ENCODE data around the gene SPACDR. TPM values are rescaled to one million over a fixed set of nuclear protein-coding genes. Genes with fewer than 3 reads are reported as not detected.
"Not testable (repeated sequence)": the region's sequence is repeated elsewhere in the genome, so short reads cannot be mapped to it uniquely, and the experiment has no call there.

The SPACDR gene
- 1 to 10 TPM; 5.4 to 5.6 TPM for total RNA-seq

- no peaks in the 10 kb centered on the region for H3K9me3 Mint-ChIP-seq
- ATAC-seq (replicated peaks in 1 of 2): no peak
- no peaks in the 10 kb centered on the region for H3K27me3 Mint-ChIP-seq (ENCODE audit: low read depth)
- no peak for DNase-seq
- H3K4me1 Mint-ChIP-seq (ENCODE audit: low read depth): no peaks in the 10 kb centered on the region
- H3K4me3 Mint-ChIP-seq: no peak within 1 kb of the TSS
- peaks cover 3 to 6% of the 10 kb centered on the region in 2 donors for H3K36me3 Mint-ChIP-seq (ENCODE audit: insufficient read depth in 2 of 2)
- no peak within 1 kb of the TSS for H3K27ac Mint-ChIP-seq
Observed at GRCh38 chr7:100464210-100464660, at the start of gene SPACDR. TSS of gene SPACDR (minus strand) at chr7:100464260. CDS start at chr7:100464025, 235 bp downstream.

GRCh38 chr7:100513212-100513810 is 49.3 kb upstream of the SPACDR start:
- ATAC-seq (replicated peaks in 1 of 2): no peak
- Mint-ChIP-seq H3K27me3 (ENCODE audit: low read depth) (no peaks in the 10 kb centered on the region), H3K36me3 (ENCODE audit: insufficient read depth in 2 of 2) (no peaks in the 10 kb centered on the region), H3K4me1 (ENCODE audit: low read depth) (peaks cover 20% of the 10 kb centered on the region), H3K27ac (no peak overlapping the region), H3K9me3 (no peaks in the 10 kb centered on the region), H3K4me3 (no peak overlapping the region)
- no peak for DNase-seq

GRCh38 chr7:100510437-100511239 is 46.6 kb upstream of the SPACDR start:
- H3K4me1 Mint-ChIP-seq (ENCODE audit: low read depth): peaks cover 9% of the 10 kb centered on the region
- ATAC-seq (replicated peaks in 1 of 2): no peak
- H3K27me3 Mint-ChIP-seq (ENCODE audit: low read depth): no peaks in the 10 kb centered on the region
- no peaks in the 10 kb centered on the region for H3K9me3 Mint-ChIP-seq
- no peak for DNase-seq
- no peaks in the 10 kb centered on the region for H3K36me3 Mint-ChIP-seq (ENCODE audit: insufficient read depth in 2 of 2)
- no peak overlapping the region for H3K4me3 Mint-ChIP-seq
- H3K27ac Mint-ChIP-seq: no peak overlapping the region

GRCh38 chr7:100509231-100509630 is 45.2 kb upstream of the SPACDR start:
- Mint-ChIP-seq H3K4me3 (no peak overlapping the region), H3K9me3 (no peaks in the 10 kb centered on the region)

GRCh38 chr7:100506356-100506923 is 42.4 kb upstream of the SPACDR start:
- H3K27ac Mint-ChIP-seq: no peak overlapping the region
- no peaks in the 10 kb centered on the region for H3K27me3 Mint-ChIP-seq (ENCODE audit: low read depth)
- H3K4me3 Mint-ChIP-seq: no peak overlapping the region
- ATAC-seq (replicated peaks in 1 of 2): no peak
- DNase-seq: no peak
- no peaks in the 10 kb centered on the region for H3K36me3 Mint-ChIP-seq (ENCODE audit: insufficient read depth in 2 of 2)
- no peaks in the 10 kb centered on the region for H3K9me3 Mint-ChIP-seq
- no peaks in the 10 kb centered on the region for H3K4me1 Mint-ChIP-seq (ENCODE audit: low read depth)

More at GRCh38 chr7:100509231-100509630, 45.2 kb upstream of the SPACDR start:
- no peak overlapping the region for H3K27ac Mint-ChIP-seq
- no peaks in the 10 kb centered on the region for H3K27me3 Mint-ChIP-seq (ENCODE audit: low read depth)
- DNase-seq (no peak), ATAC-seq (replicated peaks in 1 of 2) (no peak)
- H3K4me1 Mint-ChIP-seq (ENCODE audit: low read depth): no peaks in the 10 kb centered on the region
- no peaks in the 10 kb centered on the region for H3K36me3 Mint-ChIP-seq (ENCODE audit: insufficient read depth in 2 of 2)

GRCh38 chr7:100504887-100505611 is 41.0 kb upstream of the SPACDR start:
- Mint-ChIP-seq H3K4me1 (ENCODE audit: low read depth) (no peaks in the 10 kb centered on the region), H3K27ac (no peak overlapping the region), H3K36me3 (ENCODE audit: insufficient read depth in 2 of 2) (no peaks in the 10 kb centered on the region), H3K9me3 (no peaks in the 10 kb centered on the region), H3K4me3 (no peak overlapping the region), H3K27me3 (ENCODE audit: low read depth) (no peaks in the 10 kb centered on the region)
- ATAC-seq (replicated peaks in 1 of 2): no peak
- DNase-seq: no peak

- DNase-seq; H3K9me3 Mint-ChIP-seq; H3K36me3 Mint-ChIP-seq (ENCODE audit: insufficient read depth in 2 of 2); H3K27ac Mint-ChIP-seq; H3K4me3 Mint-ChIP-seq; H3K27me3 Mint-ChIP-seq (ENCODE audit: low read depth); H3K4me1 Mint-ChIP-seq (ENCODE audit: low read depth); ATAC-seq (replicated peaks in 1 of 2): not testable (repeated sequence)
Observed at GRCh38 chr7:100504031-100504430, 40.0 kb upstream of the SPACDR start.

GRCh38 chr7:100500743-100501142 is 36.7 kb upstream of the SPACDR start:
- not testable (repeated sequence) for H3K4me1 Mint-ChIP-seq (ENCODE audit: low read depth); ATAC-seq (replicated peaks in 1 of 2); H3K27ac Mint-ChIP-seq; DNase-seq; H3K36me3 Mint-ChIP-seq (ENCODE audit: insufficient read depth in 2 of 2); H3K4me3 Mint-ChIP-seq; H3K27me3 Mint-ChIP-seq (ENCODE audit: low read depth); H3K9me3 Mint-ChIP-seq

- Mint-ChIP-seq H3K4me3 (no peak overlapping the region), H3K27ac (no peak overlapping the region), H3K36me3 (ENCODE audit: insufficient read depth in 2 of 2) (no peaks in the 10 kb centered on the region), H3K9me3 (no peaks in the 10 kb centered on the region), H3K4me1 (ENCODE audit: low read depth) (peaks cover 5% of the 10 kb centered on the region), H3K27me3 (ENCODE audit: low read depth) (no peaks in the 10 kb centered on the region)
- ATAC-seq (replicated peaks in 1 of 2): no peak
- no peak for DNase-seq
Observed at GRCh38 chr7:100496509-100496908, 32.4 kb upstream of the SPACDR start.

- no peaks in the 10 kb centered on the region for H3K36me3 Mint-ChIP-seq (ENCODE audit: insufficient read depth in 2 of 2)
- H3K4me1 Mint-ChIP-seq (ENCODE audit: low read depth): peaks cover 5% of the 10 kb centered on the region
- H3K27me3 Mint-ChIP-seq (ENCODE audit: low read depth): no peaks in the 10 kb centered on the region
- H3K27ac Mint-ChIP-seq: no peak overlapping the region
- peak overlapping the region; percentile 71 to 78 for H3K4me3 Mint-ChIP-seq
- H3K9me3 Mint-ChIP-seq: no peaks in the 10 kb centered on the region
- ATAC-seq (replicated peaks in 1 of 2): peak; percentile 91 to 94
- DNase-seq: peak; percentile 77
Observed at GRCh38 chr7:100493476-100494264, 29.6 kb upstream of the SPACDR start.

GRCh38 chr7:100492738-100493475 is 28.8 kb upstream of the SPACDR start:
- H3K27me3 Mint-ChIP-seq (ENCODE audit: low read depth): no peaks in the 10 kb centered on the region
- H3K4me1 Mint-ChIP-seq (ENCODE audit: low read depth): peaks cover 5% of the 10 kb centered on the region
- DNase-seq: no peak
- ATAC-seq (replicated peaks in 1 of 2): peak; percentile 5
- no peak overlapping the region for H3K27ac Mint-ChIP-seq
- no peaks in the 10 kb centered on the region for H3K9me3 Mint-ChIP-seq
- no peaks in the 10 kb centered on the region for H3K36me3 Mint-ChIP-seq (ENCODE audit: insufficient read depth in 2 of 2)
- H3K4me3 Mint-ChIP-seq: peak overlapping the region; percentile 71 to 78

- no peak overlapping the region for H3K4me3 Mint-ChIP-seq
- H3K9me3 Mint-ChIP-seq: no peaks in the 10 kb centered on the region
- H3K27ac Mint-ChIP-seq: no peak overlapping the region
- H3K4me1 Mint-ChIP-seq (ENCODE audit: low read depth): peaks cover 5% of the 10 kb centered on the region
- ATAC-seq (replicated peaks in 1 of 2): no peak
- no peak for DNase-seq
- no peaks in the 10 kb centered on the region for H3K27me3 Mint-ChIP-seq (ENCODE audit: low read depth)
- no peaks in the 10 kb centered on the region for H3K36me3 Mint-ChIP-seq (ENCODE audit: insufficient read depth in 2 of 2)
Observed at GRCh38 chr7:100491192-100491578, 27.1 kb upstream of the SPACDR start.
